GM18499 (cell line): Measurements from ENCODE around the gene NCBP2L.
"Not testable (repeated sequence)": the region's sequence is repeated elsewhere in the genome, so short reads cannot be mapped to it uniquely, and the experiment has no call there.

Experiments
- ATAC-seq: cut with Tn5 transposase; IDR thresholded peaks from one replicate; pipeline ENCODE4 v1.9.1; 2021; ENCODE audit warnings: moderate number of reproducible peaks; ENCODE audit not compliant: insufficient read depth, unreplicated experiment

Gene NCBP2L

GRCh38 chrX:107780525-107780924 is 3.0 kb downstream of the NCBP2L start:
- no peak for ATAC-seq

- no peak for ATAC-seq
Measured at GRCh38 chrX:107787827-107788226, 10.3 kb downstream of the NCBP2L start.

DNA sequence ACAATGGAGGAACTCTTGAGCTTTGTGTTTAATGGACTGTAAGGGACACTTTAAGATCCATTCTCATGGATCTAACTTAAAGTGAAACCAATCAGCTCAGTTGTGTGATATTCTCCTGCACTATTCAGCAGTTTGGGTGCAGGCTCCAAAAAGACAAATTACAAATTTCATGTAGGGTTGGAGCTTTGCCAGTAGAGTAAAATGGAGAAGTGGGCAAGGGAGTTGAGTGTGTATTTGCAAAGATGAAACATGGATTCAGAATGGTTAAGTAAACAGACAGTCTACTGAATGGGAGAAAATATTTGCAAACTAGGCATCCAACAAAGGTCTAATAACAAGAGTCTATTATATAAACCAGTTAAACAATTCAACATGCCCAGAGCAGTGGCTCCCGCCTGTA is 26.9 kb downstream of the NCBP2L start:
- no peak for ATAC-seq

- ATAC-seq = no peak
Measured at GRCh38 chrX:107805179-107805578, 27.6 kb downstream of the NCBP2L start.

DNA sequence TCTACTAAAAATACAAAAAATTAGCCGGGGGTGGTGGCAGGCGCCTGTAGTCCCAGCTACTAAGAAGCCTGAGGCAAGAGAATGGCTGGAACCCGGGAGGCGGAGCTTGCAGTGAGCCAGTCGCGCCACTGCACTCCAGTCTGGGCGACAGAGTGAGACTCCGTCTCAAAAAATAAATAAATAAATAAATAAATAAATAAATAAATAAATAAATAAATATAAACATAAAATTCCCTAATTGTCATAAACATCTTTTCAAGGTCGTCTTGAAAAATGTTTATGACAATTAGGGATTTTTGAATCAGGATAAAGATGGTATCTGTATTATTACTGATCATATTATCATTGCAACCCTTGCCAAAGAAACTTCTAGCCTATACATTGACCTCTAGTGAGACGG is 32.5 kb downstream of the NCBP2L start:
- not testable (repeated sequence) for ATAC-seq

GRCh38 chrX:107818900-107819521 is 41.5 kb downstream of the NCBP2L start:
- no peak for ATAC-seq

GRCh38 chrX:107823042-107823441 is 45.5 kb downstream of the NCBP2L start:
- ATAC-seq = no peak

GRCh38 chrX:107823456-107823855 is 45.9 kb downstream of the NCBP2L start:
- no peak for ATAC-seq

GRCh38 chrX:107825698-107826237 is 48.2 kb downstream of the NCBP2L start, which contains the start of gene MID2:
TSS of gene MID2 (plus strand) at chrX:107825866. CDS start at chrX:107826427, 561 bp downstream.
- ATAC-seq = no peak

DNA sequence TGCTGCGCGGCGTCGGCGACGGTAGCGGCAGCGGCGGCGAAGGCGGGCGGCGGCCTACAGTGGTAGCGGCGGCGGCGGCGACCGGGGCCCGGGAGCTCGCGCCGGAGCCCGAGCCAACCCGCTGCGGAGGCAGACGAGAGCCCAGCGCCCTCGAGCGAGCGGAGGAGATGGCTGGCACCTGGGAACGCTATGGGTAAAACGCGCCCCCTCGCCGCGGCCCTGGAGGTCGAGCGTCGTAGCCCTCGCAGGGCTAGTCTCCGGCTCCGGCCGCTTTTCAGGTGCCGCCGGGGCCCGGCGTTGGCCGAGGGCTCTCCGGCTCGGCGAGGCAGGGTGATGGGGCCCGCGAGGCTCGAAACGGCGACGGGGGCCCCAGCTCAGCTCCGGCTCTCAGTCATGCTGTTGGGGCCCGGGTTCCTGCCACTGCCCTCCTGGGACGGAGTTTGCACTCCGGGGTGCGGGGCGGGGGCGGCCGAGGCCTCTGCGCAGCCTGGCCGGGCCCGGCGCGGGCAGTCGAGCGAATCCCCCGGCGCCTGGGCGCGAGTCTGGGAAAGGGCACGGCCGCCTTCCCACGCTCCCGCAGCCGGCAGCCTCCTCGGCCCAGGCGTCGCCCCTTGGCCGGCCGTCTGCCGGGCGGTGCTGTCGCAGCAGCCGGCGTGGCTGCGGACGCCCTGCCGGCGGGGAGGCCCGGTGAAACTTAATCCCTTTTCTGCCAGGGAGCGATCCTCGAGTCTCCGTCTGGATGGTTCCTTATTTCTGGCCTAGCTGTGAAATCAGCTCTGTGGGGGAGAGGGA is 48.9 kb downstream of the NCBP2L start:
- ATAC-seq = no peak

DNA sequence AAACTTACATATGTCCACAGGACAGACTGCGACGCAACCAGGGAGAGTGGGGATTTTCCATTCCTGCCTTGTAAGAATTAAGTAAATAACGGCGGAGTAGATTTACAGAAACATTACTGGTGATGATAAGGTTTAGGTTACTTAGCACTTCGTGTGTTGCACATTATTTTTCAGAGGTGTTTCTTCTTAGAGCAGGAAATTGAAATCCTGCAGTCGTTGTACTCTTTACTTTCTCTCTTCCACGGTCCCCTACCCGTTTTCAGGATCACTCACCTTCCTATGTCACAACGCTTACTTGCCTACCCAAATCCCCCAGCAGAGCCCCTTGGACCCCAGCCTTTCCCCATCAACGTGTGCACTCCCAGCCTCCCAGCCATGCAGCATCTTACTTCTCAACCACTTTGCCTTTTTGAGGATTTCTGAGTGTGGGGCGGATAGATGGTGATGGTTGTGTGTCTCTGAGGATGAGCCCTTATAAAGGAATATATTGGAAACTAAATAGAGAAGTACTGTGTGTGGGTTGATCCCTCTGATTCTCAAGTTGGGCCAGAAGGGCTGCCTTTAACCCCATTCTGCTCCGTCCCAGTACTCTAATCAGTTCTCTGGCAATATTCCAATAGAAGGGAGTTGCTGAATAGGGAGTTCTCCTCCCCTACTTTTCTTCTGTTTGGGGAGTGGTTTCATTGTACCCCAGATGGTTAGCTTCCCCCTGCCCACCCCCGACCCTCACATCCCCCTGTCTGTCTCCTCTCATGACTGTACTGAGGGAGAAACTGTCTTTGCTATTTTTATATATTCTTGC is 49.7 kb downstream of the NCBP2L start:
- ATAC-seq = no peak

DNA sequence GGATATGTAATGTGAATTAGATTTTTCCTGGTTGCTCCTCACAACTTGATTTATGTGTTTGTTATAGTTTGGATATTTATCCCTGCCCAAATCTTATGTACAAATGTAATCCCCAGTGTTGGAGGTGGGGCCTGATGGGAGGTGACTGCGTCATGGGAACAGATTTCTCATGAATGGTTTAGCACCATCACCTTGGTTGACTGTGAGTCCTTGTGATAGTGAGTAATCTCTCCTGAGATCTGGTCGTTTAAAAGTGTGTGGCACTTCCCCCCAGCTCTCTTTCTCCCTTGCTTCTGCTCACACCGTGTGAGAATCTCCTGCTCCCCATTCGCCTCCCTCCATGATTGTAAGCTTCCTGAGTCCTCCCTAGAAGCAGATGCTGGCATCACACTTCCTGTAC is 50.3 kb downstream of the NCBP2L start:
- no peak for ATAC-seq

DNA sequence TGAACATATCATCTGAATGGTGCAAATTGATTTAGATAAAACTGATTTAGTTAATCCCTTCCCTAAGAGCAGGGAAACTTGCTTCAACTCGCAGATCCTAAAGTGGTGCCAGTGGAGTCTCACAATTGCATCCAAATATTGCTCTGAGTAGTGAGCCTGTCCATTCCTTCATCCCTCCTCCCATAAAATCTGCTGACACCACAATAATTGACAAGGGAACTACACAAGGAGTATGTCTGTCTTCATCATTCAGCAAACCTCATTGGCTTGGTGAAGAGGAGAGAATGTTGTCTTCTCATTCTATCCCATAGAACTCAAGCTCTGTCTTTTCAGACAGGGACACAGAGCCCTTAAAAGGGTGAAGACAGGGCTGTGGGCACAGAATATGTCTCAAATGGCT is 52.3 kb downstream of the NCBP2L start:
- ATAC-seq = no peak

DNA sequence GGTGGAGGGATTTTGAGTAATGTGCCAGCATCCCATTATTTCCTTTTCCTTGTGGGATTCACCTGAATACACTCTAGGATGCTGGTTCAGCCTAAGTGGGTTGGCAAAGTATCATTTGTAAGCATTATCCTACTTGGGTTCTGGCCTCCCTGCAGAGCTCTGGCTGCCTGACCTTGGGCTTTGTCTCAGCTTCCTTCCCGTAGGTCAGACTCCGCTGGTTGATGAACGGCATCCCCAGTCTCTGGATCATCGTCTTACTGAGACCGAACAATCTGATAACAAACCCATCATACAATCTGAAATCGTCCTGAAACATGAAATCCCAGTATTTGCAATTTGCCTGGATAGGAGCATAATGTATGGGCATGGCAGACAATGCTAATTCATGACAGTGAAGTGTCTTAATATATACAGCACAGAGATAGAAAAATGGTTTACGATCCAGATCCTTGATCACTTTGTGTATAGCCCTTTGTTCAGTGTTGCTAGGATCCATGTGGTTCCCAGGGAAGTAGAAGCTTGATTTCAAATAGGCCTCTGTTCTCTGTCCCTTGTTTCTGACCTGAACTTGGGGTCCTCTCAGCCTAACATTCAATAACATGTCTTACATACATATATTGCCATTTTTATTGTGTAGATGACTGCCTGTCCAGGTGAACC is 53.7 kb downstream of the NCBP2L start:
- ATAC-seq = no peak

DNA sequence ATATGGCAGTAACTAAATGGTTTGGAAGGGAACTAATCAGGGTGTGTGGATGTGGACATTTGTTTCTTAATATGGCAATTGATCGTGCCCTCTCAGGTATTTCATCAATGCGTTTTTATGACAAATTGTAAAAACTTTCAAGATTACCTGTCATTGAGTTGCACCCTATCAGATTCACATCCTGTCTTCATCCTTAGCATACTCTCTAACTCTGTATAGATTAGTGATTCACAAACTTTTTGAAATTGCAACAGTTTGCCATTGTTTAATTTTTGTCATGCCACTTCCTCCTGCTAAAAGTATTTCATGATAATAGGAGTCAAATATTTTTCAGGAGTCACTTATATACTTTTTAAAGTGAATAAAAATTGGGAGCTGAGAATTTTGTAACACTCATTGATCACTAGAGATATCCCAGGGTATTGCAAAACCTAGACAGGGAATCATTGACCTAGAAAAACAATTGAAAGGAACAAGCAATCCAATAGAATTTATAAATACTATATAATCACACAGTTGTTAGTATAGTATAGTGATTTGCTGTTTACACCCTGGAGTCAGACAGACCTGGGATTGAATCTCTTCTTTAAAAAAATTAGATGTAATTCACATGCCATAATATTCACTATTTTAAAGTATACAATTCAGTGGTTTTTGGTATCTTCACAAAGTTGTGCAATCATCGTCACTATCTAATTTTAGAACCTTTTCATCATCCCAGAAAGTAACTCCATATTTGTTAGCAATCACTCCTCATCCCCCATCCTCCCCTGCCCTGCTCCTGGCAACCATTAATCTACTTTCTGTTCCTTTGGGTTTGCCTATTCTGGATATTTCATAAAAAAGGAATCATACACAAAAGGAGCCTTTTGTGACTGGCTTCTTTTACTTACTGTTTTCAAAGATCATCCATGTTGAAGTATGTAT is 57.0 kb downstream of the NCBP2L start:
- no peak for ATAC-seq

DNA sequence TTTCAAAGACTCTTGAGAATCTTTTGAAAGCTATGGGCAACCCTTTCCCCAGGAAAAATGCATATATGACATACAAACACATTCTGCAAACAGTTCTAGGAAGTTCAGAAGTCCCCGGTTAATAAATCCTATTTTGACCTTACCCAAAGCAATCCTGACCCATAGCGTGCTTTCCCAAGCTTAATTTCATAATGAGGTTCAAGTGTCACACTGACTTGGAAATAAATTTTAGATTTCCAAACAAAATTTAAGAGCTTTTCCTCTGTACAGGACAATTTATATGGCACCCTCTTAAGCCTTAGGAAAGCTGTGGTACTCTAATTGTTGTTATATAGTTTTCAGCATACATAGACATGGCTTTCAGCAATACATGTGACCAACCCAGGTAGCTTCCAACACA is 59.4 kb downstream of the NCBP2L start:
- ATAC-seq = no peak

- no peak for ATAC-seq
Measured at GRCh38 chrX:107840971-107841370, 63.4 kb downstream of the NCBP2L start.

- ATAC-seq = no peak
Measured at GRCh38 chrX:107842715-107843400, 65.3 kb downstream of the NCBP2L start.
